Upper lobe of right lung (tissue), 1 donor: ENCODE results near the gene DNASE1L2. TPM values are rescaled to one million over a fixed set of nuclear protein-coding genes. Genes with fewer than 3 reads are reported as not detected.

Experiments
- ATAC-seq: fragments of 200-7000 bp; cut with Tn5 transposase; one replicate; pipeline ENCODE4 v1.9.1; 2020; ENCODE audit warnings: mild to moderate bottlenecking, moderate library complexity
- DNase-seq: peaks from one replicate; pipeline ENCODE4 v3.0.0-alpha.2; 2020
- H3K27ac ChIP-seq: fragments of 200-600 bp; one replicate; pipeline ENCODE4 v1.8.0; 2022
- H3K27me3 ChIP-seq: fragments of 200-600 bp; one replicate; pipeline ENCODE4 v1.8.0; 2022; ENCODE audit warnings: mild to moderate bottlenecking
- H3K36me3 ChIP-seq: fragments of 200-600 bp; one replicate; pipeline ENCODE4 v1.8.0; 2022
- H3K4me1 ChIP-seq: fragments of 200-600 bp; one replicate; pipeline ENCODE4 v1.8.0; 2022
- H3K4me3 ChIP-seq: fragments of 200-600 bp; one replicate; pipeline ENCODE4 v1.8.0; 2022; ENCODE audit warnings: mild to moderate bottlenecking
- H3K9me3 ChIP-seq: fragments of 200-600 bp; one replicate; pipeline ENCODE4 v1.8.0; 2022
- intact Hi-C: fragments of 100-400 bp; cut with DNase I; formaldehyde crosslinking; loops from one replicate; pipeline ENCODE4 v1.11.0; 2022
- total RNA-seq: library from RNA; stranded (reverse); fragmentation: NEBNext Ultra II Directional; extraction: Animal tissue kit (Norgen Biotek cat#: 25700); gene quantifications from one replicate; pipeline ENCODE4 v1.2.1, GENCODE V29; 2021
- TF ChIP-seq, protein P1 (sequence below): fragments of 200-600 bp; IDR thresholded peaks from one replicate; pipeline ENCODE4 v1.8.0; 2022; ENCODE audit warnings: antibody characterized with exemption
- donor health status: DM: no; HTN: yes; CAD: no; lungs with severe emphysema.

The DNASE1L2 gene
- total RNA-seq, 1 donor from 2014 or later = 0.78 TPM

DNA sequence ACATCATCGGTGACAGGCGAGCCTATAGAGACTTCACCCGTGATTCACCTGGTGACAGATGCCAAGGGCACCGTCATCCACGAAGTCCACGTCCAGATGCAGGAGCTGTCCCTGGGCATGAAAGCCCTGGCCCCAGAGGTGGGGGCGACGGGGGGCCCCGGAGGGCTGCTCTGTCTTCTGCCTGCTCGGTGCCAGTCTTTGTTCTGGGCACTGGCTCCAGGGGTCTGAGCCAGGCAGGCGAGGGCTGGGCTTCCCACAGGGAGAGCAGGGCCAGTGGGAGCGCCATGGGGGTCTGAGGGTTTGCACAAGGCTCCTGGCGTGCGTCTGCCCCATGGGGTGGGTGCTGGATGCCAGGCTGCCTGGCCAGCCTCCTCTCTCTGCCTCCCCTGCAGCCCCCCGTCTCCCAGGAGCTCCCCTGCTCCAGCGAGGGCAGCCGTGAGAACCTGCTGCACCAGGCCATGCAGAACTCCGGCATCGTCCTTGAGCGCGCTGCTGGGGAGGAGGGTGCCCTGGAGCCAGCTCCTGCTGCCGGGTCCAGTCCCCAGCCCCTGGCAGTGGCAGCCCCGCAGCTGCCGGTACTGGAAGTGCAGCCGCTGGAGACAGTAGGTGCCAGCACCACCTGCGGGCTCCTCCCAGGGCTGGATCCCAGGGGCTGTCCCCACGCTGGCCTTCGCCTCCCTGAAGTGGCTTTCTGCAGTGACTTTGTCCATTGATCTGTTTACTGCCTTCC, 3.0 kb upstream of the DNASE1L2 start:
- TF ChIP-seq, protein P1, sequence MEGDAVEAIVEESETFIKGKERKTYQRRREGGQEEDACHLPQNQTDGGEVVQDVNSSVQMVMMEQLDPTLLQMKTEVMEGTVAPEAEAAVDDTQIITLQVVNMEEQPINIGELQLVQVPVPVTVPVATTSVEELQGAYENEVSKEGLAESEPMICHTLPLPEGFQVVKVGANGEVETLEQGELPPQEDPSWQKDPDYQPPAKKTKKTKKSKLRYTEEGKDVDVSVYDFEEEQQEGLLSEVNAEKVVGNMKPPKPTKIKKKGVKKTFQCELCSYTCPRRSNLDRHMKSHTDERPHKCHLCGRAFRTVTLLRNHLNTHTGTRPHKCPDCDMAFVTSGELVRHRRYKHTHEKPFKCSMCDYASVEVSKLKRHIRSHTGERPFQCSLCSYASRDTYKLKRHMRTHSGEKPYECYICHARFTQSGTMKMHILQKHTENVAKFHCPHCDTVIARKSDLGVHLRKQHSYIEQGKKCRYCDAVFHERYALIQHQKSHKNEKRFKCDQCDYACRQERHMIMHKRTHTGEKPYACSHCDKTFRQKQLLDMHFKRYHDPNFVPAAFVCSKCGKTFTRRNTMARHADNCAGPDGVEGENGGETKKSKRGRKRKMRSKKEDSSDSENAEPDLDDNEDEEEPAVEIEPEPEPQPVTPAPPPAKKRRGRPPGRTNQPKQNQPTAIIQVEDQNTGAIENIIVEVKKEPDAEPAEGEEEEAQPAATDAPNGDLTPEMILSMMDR = no peak
- peaks cover 24% of the 10 kb centered on the region for H3K27me3 ChIP-seq
- intact Hi-C loops = no loop called here
- H3K36me3 ChIP-seq = peaks cover 67% of the 10 kb centered on the region
- peaks cover 17% of the 10 kb centered on the region for H3K4me1 ChIP-seq
- DNase-seq (no peak), ATAC-seq (no peak)
- H3K27ac ChIP-seq = no peak overlapping the region
- no peaks in the 10 kb centered on the region for H3K9me3 ChIP-seq
- H3K4me3 ChIP-seq = no peak overlapping the region

DNA sequence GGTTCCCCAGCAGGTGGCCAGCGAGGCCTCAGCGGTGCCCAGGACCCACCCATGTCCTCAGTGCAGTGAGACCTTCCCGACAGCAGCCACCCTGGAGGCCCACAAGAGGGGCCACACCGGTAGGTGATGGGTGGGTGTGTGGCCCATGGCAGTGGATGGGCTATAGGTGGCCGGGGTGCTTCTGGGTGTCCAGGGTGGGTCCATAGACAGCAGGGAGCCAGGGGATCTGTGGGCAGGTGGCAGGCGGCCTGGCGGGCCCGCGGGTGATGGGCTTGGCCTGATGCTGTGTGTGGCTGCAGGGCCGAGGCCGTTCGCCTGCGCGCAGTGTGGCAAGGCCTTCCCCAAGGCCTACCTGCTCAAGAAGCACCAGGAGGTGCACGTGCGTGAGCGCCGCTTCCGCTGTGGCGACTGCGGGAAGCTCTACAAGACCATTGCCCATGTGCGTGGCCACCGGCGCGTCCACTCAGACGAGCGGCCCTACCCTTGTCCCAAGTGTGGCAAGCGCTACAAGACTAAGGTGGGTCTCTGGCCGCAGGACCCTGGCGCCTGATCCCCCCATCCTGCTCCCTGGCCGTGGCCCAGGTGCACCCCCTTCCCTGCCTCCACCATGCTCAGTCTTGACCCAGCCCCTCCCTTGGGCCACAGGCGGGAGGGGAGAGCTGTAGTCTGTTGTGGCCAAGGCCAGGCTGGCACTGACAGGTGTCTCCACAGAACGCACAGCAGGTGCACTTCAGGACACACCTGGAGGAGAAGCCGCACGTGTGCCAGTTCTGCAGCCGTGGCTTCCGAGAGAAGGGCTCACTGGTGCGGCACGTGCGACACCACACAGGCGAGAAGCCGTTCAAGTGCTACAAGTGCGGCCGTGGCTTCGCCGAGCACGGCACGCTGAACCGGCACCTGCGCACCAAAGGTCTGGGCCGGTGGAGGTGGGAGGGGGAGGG, 2.1 kb upstream of the DNASE1L2 start:
- TF ChIP-seq, protein P1 = no peak
- ATAC-seq = no peak
- H3K27me3 ChIP-seq = peaks cover 24% of the 10 kb centered on the region
- peaks cover 17% of the 10 kb centered on the region for H3K4me1 ChIP-seq
- H3K36me3 ChIP-seq = peaks cover 58% of the 10 kb centered on the region
- no peaks in the 10 kb centered on the region for H3K9me3 ChIP-seq
- H3K27ac ChIP-seq = no peak overlapping the region
- no peak for DNase-seq
- no peak overlapping the region for H3K4me3 ChIP-seq
- intact Hi-C loops = no loop called here

DNA sequence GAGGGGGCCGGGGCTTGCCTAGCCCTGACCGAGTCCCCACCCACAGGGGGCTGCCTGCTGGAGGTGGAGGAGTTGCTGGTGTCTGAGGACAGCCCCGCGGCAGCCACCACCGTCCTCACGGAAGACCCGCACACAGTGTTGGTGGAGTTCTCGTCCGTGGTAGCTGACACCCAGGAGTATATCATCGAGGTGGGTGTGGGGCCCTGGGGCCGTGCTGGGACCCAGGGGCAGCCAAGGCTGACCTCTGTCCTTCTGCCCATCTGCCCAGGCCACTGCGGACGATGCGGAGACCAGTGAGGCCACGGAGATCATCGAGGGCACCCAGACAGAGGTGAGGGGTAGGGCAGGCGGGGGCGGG, 1.5 kb upstream of the DNASE1L2 start:
- DNase-seq (no peak), ATAC-seq (no peak)
- TF ChIP-seq, protein P1 = no peak
- no peak overlapping the region for H3K27ac ChIP-seq
- intact Hi-C loops = no loop called here
- peaks cover 51% of the 10 kb centered on the region for H3K36me3 ChIP-seq
- H3K4me1 ChIP-seq = peaks cover 17% of the 10 kb centered on the region
- no peaks in the 10 kb centered on the region for H3K9me3 ChIP-seq
- H3K27me3 ChIP-seq = peaks cover 24% of the 10 kb centered on the region
- H3K4me3 ChIP-seq = no peak overlapping the region

DNA sequence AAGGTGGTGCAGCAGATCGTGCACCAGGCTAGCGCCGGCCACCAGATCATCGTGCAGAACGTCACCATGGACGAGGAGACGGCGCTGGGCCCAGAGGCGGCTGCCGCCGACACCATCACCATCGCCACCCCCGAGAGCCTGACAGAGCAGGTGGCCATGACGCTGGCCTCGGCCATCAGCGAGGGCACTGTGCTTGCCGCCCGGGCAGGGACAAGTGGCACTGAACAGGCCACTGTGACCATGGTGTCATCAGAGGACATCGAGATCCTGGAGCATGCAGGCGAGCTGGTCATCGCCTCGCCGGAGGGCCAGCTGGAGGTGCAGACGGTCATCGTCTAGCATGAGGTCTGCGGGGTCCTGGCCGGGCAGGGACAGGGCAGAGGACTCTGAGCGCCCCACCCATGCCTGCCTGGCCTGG, 1.0 kb upstream of the DNASE1L2 start:
- DNase-seq (no peak), ATAC-seq (no peak)
- peaks cover 47% of the 10 kb centered on the region for H3K36me3 ChIP-seq
- no peaks in the 10 kb centered on the region for H3K9me3 ChIP-seq
- TF ChIP-seq, protein P1 = no peak
- peaks cover 24% of the 10 kb centered on the region for H3K27me3 ChIP-seq
- intact Hi-C loops = no loop called here
- H3K4me1 ChIP-seq = peaks cover 17% of the 10 kb centered on the region
- H3K4me3 ChIP-seq = no peak overlapping the region
- no peak overlapping the region for H3K27ac ChIP-seq

DNA sequence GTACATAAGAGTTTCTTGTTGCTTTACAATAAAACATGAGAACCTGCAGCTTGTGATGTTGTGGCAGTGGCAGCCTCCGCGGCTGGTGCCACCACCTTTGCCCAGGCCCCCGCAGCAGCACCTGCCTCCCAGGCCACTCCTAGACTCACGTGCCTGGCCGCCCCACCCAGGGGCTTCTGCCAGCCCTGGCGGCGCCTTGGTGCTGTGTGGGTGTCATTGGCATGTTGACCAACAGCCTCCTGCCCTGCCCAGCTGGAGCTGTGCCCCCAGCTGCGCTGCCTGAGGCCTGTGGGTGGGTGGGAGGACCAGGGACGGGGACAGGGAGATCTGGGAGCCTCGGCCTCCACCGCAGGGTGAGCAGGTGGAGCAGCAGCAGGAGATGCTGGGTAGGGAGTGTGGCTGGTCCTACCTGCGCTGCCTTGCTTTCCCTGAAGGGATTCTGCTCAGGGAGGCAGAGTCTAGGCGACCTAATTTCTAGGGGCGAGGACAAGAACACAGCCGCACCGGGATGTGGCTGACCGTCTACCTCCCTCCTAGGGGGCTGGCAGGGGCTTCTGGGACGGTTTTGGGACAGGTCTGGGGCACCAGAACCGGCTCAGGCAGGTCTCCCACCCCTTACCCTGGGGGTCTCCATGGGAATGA, 428 bp upstream of the DNASE1L2 start:
- H3K36me3 ChIP-seq = peaks cover 45% of the 10 kb centered on the region
- H3K4me1 ChIP-seq = peaks cover 17% of the 10 kb centered on the region
- peaks cover 24% of the 10 kb centered on the region for H3K27me3 ChIP-seq
- TF ChIP-seq, protein P1 = no peak
- H3K27ac ChIP-seq = no peak overlapping the region
- ATAC-seq = no peak
- no peak for DNase-seq
- no peaks in the 10 kb centered on the region for H3K9me3 ChIP-seq
- intact Hi-C loops = no loop called here
- no peak overlapping the region for H3K4me3 ChIP-seq
